B cell (primary cell): Measurements from ENCODE around the gene PGP. TPM values are rescaled to one million over a fixed set of nuclear protein-coding genes. Genes with fewer than 3 reads are reported as not detected.

Source experiments
- ATAC-seq: fragments of 200-7000 bp; cut with Tn5 transposase; one replicate; pipeline ENCODE4 v1.10.0; 2021; ENCODE audit warnings: low read depth, mild to moderate bottlenecking, moderate number of reproducible peaks, moderate library complexity
- CTCF ChIA-PET: fragments of 350-600 bp; sonication (Branson Sonifier 250); formaldehyde crosslinking; loops from one replicate; lab custom pipeline; 2021; ENCODE audit warnings: antibody characterized with exemption, inconsistent platforms; lab: Charles Lee
- POLR2A ChIA-PET: fragments of 350-600 bp; sonication (Branson Sonifier 250); formaldehyde crosslinking; loops from one replicate; lab custom pipeline; 2021; ENCODE audit warnings: antibody characterized with exemption; lab: Charles Lee
- DNase-seq: peaks from one replicate; pipeline ENCODE4 v3.0.0; 2013
- H2AFZ ChIP-seq: 2 replicates; pipeline ENCODE4 v1.6.1; 2012; ENCODE audit warnings: mild to moderate bottlenecking, low read depth, low read length; ENCODE audit not compliant: insufficient read depth, poor library complexity, severe bottlenecking
- H3K27ac ChIP-seq, 2 donors: 1 replicate in 1 of 2; 2 replicates in 1 of 2; pipeline ENCODE4 v1.5.1; 2012 to 2013; ENCODE audit warnings: low read length in 2 of 2, mild to moderate bottlenecking in 2 of 2, moderate library complexity in 1 of 2
- H3K27me3 ChIP-seq, 4 experiments: fragments of 200-600 bp in 1 of 4; sonication (generic) in 1 of 4; replicated peaks in 1 of 4; 1 replicate in 2 of 4; 2 replicates in 2 of 4; pipeline versions ENCODE4 v1.6.1 to v1.7.0; 2013 to 2016; ENCODE audit warnings: low read length in 3 of 4, mild to moderate bottlenecking in 2 of 4, mixed read lengths in 1 of 4, moderate library complexity in 1 of 4; ENCODE audit not compliant: insufficient read depth in 4 of 4, control insufficient read depth in 3 of 4; ENCODE audit errors: control extremely low read depth in 1 of 4
- H3K36me3 ChIP-seq, 2 experiments: replicated peaks in 1 of 2; 1 replicate in 1 of 2; 2 replicates in 1 of 2; pipeline versions ENCODE4 v1.6.1 to v1.7.1; 2013; ENCODE audit warnings: low read length in 1 of 2; ENCODE audit not compliant: insufficient read depth in 2 of 2, control insufficient read depth in 1 of 2; ENCODE audit errors: control extremely low read depth in 1 of 2, extremely low read depth in 1 of 2
- H3K4me1 ChIP-seq, 2 donors: fragments of 200-600 bp in 1 of 2; sonication (generic) in 1 of 2; 1 replicate in 1 of 2; 2 replicates in 1 of 2; pipeline versions ENCODE4 v1.5.1 to v1.6.1; 2013 to 2017; ENCODE audit warnings: low read length in 2 of 2; ENCODE audit not compliant: control insufficient read depth in 2 of 2, insufficient read depth in 2 of 2
- H3K4me2 ChIP-seq: replicated peaks from 2 replicates; pipeline ENCODE3; 2012; ENCODE audit warnings: mild to moderate bottlenecking, low read depth, low read length; ENCODE audit not compliant: poor library complexity, severe bottlenecking
- H3K4me3 ChIP-seq, 5 experiments: fragments of 200-600 bp in 1 of 5; sonication (generic) in 1 of 5; 1 replicate in 3 of 5; 2 replicates in 2 of 5; pipeline versions ENCODE4 v1.5.1 to v1.7.0; 2011 to 2016; ENCODE audit warnings: low read length in 4 of 5, mild to moderate bottlenecking in 4 of 5, low read depth in 2 of 5, control low read depth in 1 of 5, moderate library complexity in 1 of 5; ENCODE audit not compliant: insufficient read depth in 1 of 5; ENCODE audit errors: control extremely low read depth in 1 of 5, extremely low read depth in 1 of 5
- H3K79me2 ChIP-seq: fragments of 200-600 bp; sonication (generic); one replicate; pipeline ENCODE4 v1.6.0; 2016; ENCODE audit warnings: low read length; ENCODE audit not compliant: control insufficient read depth, insufficient read depth
- H3K9ac ChIP-seq: fragments of 200-600 bp; sonication (generic); 2 replicates; pipeline ENCODE4 v1.6.1; 2017; ENCODE audit warnings: mild to moderate bottlenecking, low read length, moderate library complexity
- H3K9me3 ChIP-seq, 3 donors: one replicate each; pipeline versions ENCODE4 v1.6.1 to v1.7.1; 2013; ENCODE audit warnings: low read length in 2 of 3; ENCODE audit not compliant: control insufficient read depth in 2 of 3, insufficient read depth in 1 of 3; ENCODE audit errors: control extremely low read depth in 1 of 3
- H4K20me1 ChIP-seq: 2 replicates; pipeline ENCODE4 v1.6.0; 2012; ENCODE audit warnings: mild to moderate bottlenecking, low read length; ENCODE audit not compliant: insufficient read depth, control insufficient read depth, poor library complexity, severe bottlenecking
- H3K27ac Mint-ChIP-seq: one replicate; pipeline ENCODE4 v1.8.0; 2021; ENCODE audit warnings: mixed read lengths
- H3K27me3 Mint-ChIP-seq: one replicate; pipeline ENCODE4 v1.8.0; 2021; ENCODE audit warnings: mixed read lengths
- H3K4me1 Mint-ChIP-seq: one replicate; pipeline ENCODE4 v1.8.0; 2021; ENCODE audit warnings: mixed read lengths
- H3K4me3 Mint-ChIP-seq: one replicate; pipeline ENCODE4 v1.8.0; 2021; ENCODE audit warnings: mixed read lengths
- H3K9me3 Mint-ChIP-seq: one replicate; pipeline ENCODE4 v1.8.0; 2022; ENCODE audit warnings: mixed read lengths; ENCODE audit not compliant: insufficient read depth
- EZH2 ChIP-seq: IDR thresholded peaks from 2 replicates; pipeline ENCODE4 v1.6.1; 2012; ENCODE audit warnings: borderline replicate concordance, low read depth, mild to moderate bottlenecking, moderate library complexity, low read length; ENCODE audit not compliant: insufficient read depth, poor library complexity, severe bottlenecking
- WGBS: methylation state at CpG from one replicate; pipeline ENCODE4 v1.1.5; 2013; ENCODE audit warnings: missing lambda C conversion rate; ENCODE audit not compliant: insufficient coverage; 5-methylcytosine and 5-hydroxymethylcytosine counted together
- intact Hi-C: fragments of 100-400 bp; cut with micrococcal nuclease; formaldehyde crosslinking; loops from one replicate; pipeline ENCODE4 v1.10.0; 2022
- polyA plus RNA-seq: library from polyadenylated mRNA; depleted of rRNA; stranded (reverse); fragments of >200 nt; gene quantifications from 2 replicates; pipeline ENCODE4 v1.2.3, GENCODE V29; 2012
- total RNA-seq, 2 donors: library from RNA; stranded (reverse); fragments of 120-200 nt in 1 of 2; gene quantifications; 1 replicate in 1 of 2; 2 replicates in 1 of 2; pipeline versions ENCODE4 v1.2.3 to v1.2.4, GENCODE V29; 2013 to 2022
- TF ChIP-seq, protein P1 (sequence below): fragments of 200-600 bp; IDR thresholded peaks from one replicate; pipeline ENCODE4 v1.8.0; 2022; ENCODE audit warnings: antibody characterized with exemption, mild to moderate bottlenecking

PGP gene
- total and polyA plus RNA-seq, 2 donors (not counting 1 experiment from before 2014, with no cell fraction given) = 15.4 to 16.5 TPM

DNA sequence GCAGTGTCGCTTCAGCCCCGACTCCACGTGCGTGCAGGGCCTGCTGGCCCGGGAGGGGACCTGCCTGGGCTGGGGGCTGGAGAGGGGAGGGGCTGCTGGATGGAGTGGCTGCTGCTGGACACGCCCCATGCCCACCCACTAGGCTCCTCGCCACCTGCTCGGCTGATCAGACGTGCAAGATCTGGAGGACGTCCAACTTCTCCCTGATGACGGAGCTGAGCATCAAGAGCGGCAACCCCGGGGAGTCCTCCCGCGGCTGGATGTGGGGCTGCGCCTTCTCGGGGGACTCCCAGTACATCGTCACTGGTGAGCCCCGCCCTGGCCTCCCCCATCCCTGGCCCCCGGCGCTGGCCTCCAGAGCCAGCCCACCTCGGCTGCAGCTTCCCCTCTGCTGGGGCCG lies 6.3 kb downstream of the PGP start:
- peaks cover 10% of the 10 kb centered on the region for H4K20me1 ChIP-seq
- no peak overlapping the region for H3K4me2 ChIP-seq
- POLR2A ChIA-PET = interaction anchor here (0.6 kb wide), 1 partner anchor 12 kb away, joined by 6 read pairs; no protein-coding TSS in a partner anchor
- no peak overlapping the region for H3K4me3 ChIP-seq
- peaks cover 24% of the 10 kb centered on the region for H3K79me2 ChIP-seq
- ATAC-seq = no peak
- no peak overlapping the region for H2AFZ ChIP-seq
- H3K36me3 ChIP-seq = peaks cover 0 to 37% of the 10 kb centered on the region in 2 experiments
- intact Hi-C loops = no loop called here
- TF ChIP-seq EZH2 = no peak
- TF ChIP-seq, protein P1, sequence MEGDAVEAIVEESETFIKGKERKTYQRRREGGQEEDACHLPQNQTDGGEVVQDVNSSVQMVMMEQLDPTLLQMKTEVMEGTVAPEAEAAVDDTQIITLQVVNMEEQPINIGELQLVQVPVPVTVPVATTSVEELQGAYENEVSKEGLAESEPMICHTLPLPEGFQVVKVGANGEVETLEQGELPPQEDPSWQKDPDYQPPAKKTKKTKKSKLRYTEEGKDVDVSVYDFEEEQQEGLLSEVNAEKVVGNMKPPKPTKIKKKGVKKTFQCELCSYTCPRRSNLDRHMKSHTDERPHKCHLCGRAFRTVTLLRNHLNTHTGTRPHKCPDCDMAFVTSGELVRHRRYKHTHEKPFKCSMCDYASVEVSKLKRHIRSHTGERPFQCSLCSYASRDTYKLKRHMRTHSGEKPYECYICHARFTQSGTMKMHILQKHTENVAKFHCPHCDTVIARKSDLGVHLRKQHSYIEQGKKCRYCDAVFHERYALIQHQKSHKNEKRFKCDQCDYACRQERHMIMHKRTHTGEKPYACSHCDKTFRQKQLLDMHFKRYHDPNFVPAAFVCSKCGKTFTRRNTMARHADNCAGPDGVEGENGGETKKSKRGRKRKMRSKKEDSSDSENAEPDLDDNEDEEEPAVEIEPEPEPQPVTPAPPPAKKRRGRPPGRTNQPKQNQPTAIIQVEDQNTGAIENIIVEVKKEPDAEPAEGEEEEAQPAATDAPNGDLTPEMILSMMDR = no peak
- H3K9ac ChIP-seq = no peak overlapping the region
- Mint-ChIP-seq H3K4me1 (peaks cover 30% of the 10 kb centered on the region), H3K27ac (no peak overlapping the region), H3K9me3 (no peaks in the 10 kb centered on the region), H3K4me3 (no peak overlapping the region), H3K27me3 (no peaks in the 10 kb centered on the region)
- no peaks in the 10 kb centered on the region for H3K9me3 ChIP-seq
- DNase-seq = no peak
- 97% methylated on average over 23 of the region's 23 CpGs for WGBS
- H3K4me1 ChIP-seq = peaks cover 16 to 27% of the 10 kb centered on the region in 2 donors
- CTCF ChIA-PET = interaction anchor here (0.5 kb wide), 1 partner anchor 302 kb away, joined by 3 read pairs; no protein-coding TSS in a partner anchor
- no peaks in the 10 kb centered on the region for H3K27me3 ChIP-seq
- no peak overlapping the region for H3K27ac ChIP-seq

GRCh38 chr16:2207872-2208271 lies 6.8 kb downstream of the PGP start:
- H3K4me1 ChIP-seq = peaks cover 12 to 23% of the 10 kb centered on the region in 2 donors
- POLR2A ChIA-PET = interaction anchor here (0.6 kb wide), 1 partner anchor 12 kb away, joined by 6 read pairs; no protein-coding TSS in a partner anchor
- H3K27ac ChIP-seq = no peak overlapping the region
- no peak overlapping the region for H3K4me2 ChIP-seq
- H3K4me3 Mint-ChIP-seq = peak overlapping the region; percentile 32
- H3K27ac Mint-ChIP-seq = peak overlapping the region; percentile 27
- intact Hi-C loops = no loop called here
- peaks cover 0 to 37% of the 10 kb centered on the region in 2 experiments for H3K36me3 ChIP-seq
- H3K27me3 Mint-ChIP-seq = no peaks in the 10 kb centered on the region
- no peak for TF ChIP-seq EZH2
- TF ChIP-seq, protein P1 = no peak
- H3K79me2 ChIP-seq = peaks cover 22% of the 10 kb centered on the region
- no peaks in the 10 kb centered on the region for H3K9me3 Mint-ChIP-seq
- no peaks in the 10 kb centered on the region for H3K27me3 ChIP-seq
- ATAC-seq = no peak
- H3K9ac ChIP-seq = no peak overlapping the region
- H3K4me3 ChIP-seq = no peak overlapping the region
- peaks cover 27% of the 10 kb centered on the region for H3K4me1 Mint-ChIP-seq
- DNase-seq = no peak
- peaks cover 6% of the 10 kb centered on the region for H4K20me1 ChIP-seq
- H3K9me3 ChIP-seq = no peaks in the 10 kb centered on the region
- CTCF ChIA-PET = interaction anchor here (0.5 to 1.3 kb wide), 2 partner anchors 13 to 303 kb away, joined by 3 to 4 read pairs; no protein-coding TSS in a partner anchor
- WGBS = 98% methylated on average over 9 of the region's 9 CpGs
- H2AFZ ChIP-seq = no peak overlapping the region
